BLaER1 (cell line): ENCODE measurements around the gene RUNDC3A.
"Not testable (repeated sequence)": the region's sequence is repeated elsewhere in the genome, so short reads cannot be mapped to it uniquely, and the experiment has no call there.

Source experiments
- H3K27ac ChIP-seq: shearing (Covaris generic); formaldehyde crosslinking; 2 replicates; pipeline ENCODE4 v1.8.1; 2022
- H3K27me3 ChIP-seq: shearing (Covaris generic); formaldehyde crosslinking; 2 replicates; pipeline ENCODE4 v1.8.1; 2022
- H3K36me3 ChIP-seq: shearing (Covaris generic); formaldehyde crosslinking; 2 replicates; pipeline ENCODE4 v1.8.1; 2022
- H3K4me1 ChIP-seq: shearing (Covaris generic); formaldehyde crosslinking; 2 replicates; pipeline ENCODE4 v1.8.1; 2022
- H3K4me2 ChIP-seq: shearing (Covaris generic); formaldehyde crosslinking; 2 replicates; pipeline ENCODE4 v1.8.1; 2022
- H3K4me3 ChIP-seq: shearing (Covaris generic); formaldehyde crosslinking; 2 replicates; pipeline ENCODE4 v1.8.1; 2022
- H3K9ac ChIP-seq: shearing (Covaris generic); formaldehyde crosslinking; 2 replicates; pipeline ENCODE4 v1.8.1; 2022
- H3K9me3 ChIP-seq: shearing (Covaris generic); formaldehyde crosslinking; 2 replicates; pipeline ENCODE4 v1.8.1; 2022
- H4K20me1 ChIP-seq: shearing (Covaris generic); formaldehyde crosslinking; 2 replicates; pipeline ENCODE4 v1.8.1; 2022
- Cebpa-rat ChIP-seq: shearing (Covaris generic); IDR thresholded peaks from 2 replicates; pipeline ENCODE4 v1.8.1; 2022

The RUNDC3A gene

GRCh38 chr17:44343510-44344209 is 35.3 kb downstream of the RUNDC3A start:
- H3K4me3 ChIP-seq: no peak overlapping the region
- no peaks in the 10 kb centered on the region for H3K27me3 ChIP-seq
- peak overlapping the region; percentile 92 for H3K4me2 ChIP-seq
- no peak overlapping the region for H3K9ac ChIP-seq
- H3K27ac ChIP-seq: no peak overlapping the region
- H3K4me1 ChIP-seq: peaks cover 45% of the 10 kb centered on the region
- peaks cover 15% of the 10 kb centered on the region for H4K20me1 ChIP-seq
- H3K36me3 ChIP-seq: no peaks in the 10 kb centered on the region
- H3K9me3 ChIP-seq: no peaks in the 10 kb centered on the region
- TF ChIP-seq Cebpa-rat: no peak

- H3K4me1 ChIP-seq: peaks cover 51% of the 10 kb centered on the region
Measured at GRCh38 chr17:44344939-44345453, 36.6 kb downstream of the RUNDC3A start, which contains the start of gene GRN. TSS of gene GRN (plus strand) at chr17:44345302. CDS start at chr17:44349165, 3,863 bp downstream.

GRCh38 chr17:44345454-44346026 is 37.1 kb downstream of the RUNDC3A start:
- no peak for TF ChIP-seq Cebpa-rat
- H4K20me1 ChIP-seq: peaks cover 30% of the 10 kb centered on the region
- H3K9ac ChIP-seq: peak overlapping the region; percentile 83
- no peaks in the 10 kb centered on the region for H3K27me3 ChIP-seq
- H3K4me2 ChIP-seq: peak overlapping the region; percentile 92
- peaks cover 15% of the 10 kb centered on the region for H3K36me3 ChIP-seq
- H3K27ac ChIP-seq: peak overlapping the region; percentile 68
- H3K4me3 ChIP-seq: peak overlapping the region; percentile 88
- H3K4me1 ChIP-seq: peaks cover 51% of the 10 kb centered on the region
- H3K9me3 ChIP-seq: no peaks in the 10 kb centered on the region

More at GRCh38 chr17:44344939-44345453, 36.6 kb downstream of the RUNDC3A start, which contains the start of gene GRN:
- H4K20me1 ChIP-seq: peaks cover 27% of the 10 kb centered on the region
- H3K9me3 ChIP-seq: no peaks in the 10 kb centered on the region
- H3K36me3 ChIP-seq: peaks cover 10% of the 10 kb centered on the region
- peak within 1 kb of the TSS; percentile 68 for H3K27ac ChIP-seq
- H3K4me3 ChIP-seq: peak within 1 kb of the TSS; percentile 88
- H3K9ac ChIP-seq: peak within 1 kb of the TSS; percentile 83
- peak within 1 kb of the TSS; percentile 92 for H3K4me2 ChIP-seq
- H3K27me3 ChIP-seq: no peaks in the 10 kb centered on the region
- TF ChIP-seq Cebpa-rat: no peak

GRCh38 chr17:44346064-44346844 is 37.9 kb downstream of the RUNDC3A start:
- no peak for TF ChIP-seq Cebpa-rat
- H3K4me1 ChIP-seq: peaks cover 51% of the 10 kb centered on the region
- peak overlapping the region; percentile 88 for H3K4me3 ChIP-seq
- H3K9ac ChIP-seq: peak overlapping the region; percentile 83
- no peaks in the 10 kb centered on the region for H3K9me3 ChIP-seq
- H3K4me2 ChIP-seq: peak overlapping the region; percentile 92
- peaks cover 37% of the 10 kb centered on the region for H4K20me1 ChIP-seq
- no peaks in the 10 kb centered on the region for H3K27me3 ChIP-seq
- peaks cover 22% of the 10 kb centered on the region for H3K36me3 ChIP-seq
- H3K27ac ChIP-seq: peak overlapping the region; percentile 68

GRCh38 chr17:44347206-44348055 is 39.0 kb downstream of the RUNDC3A start:
- peaks cover 34% of the 10 kb centered on the region for H3K36me3 ChIP-seq
- H3K27me3 ChIP-seq, H3K9me3 ChIP-seq, H3K9ac ChIP-seq, H3K4me3 ChIP-seq: not testable (repeated sequence)
- H3K4me1 ChIP-seq: peaks cover 51% of the 10 kb centered on the region
- peak overlapping the region; percentile 92 for H3K4me2 ChIP-seq
- H4K20me1 ChIP-seq: peaks cover 49% of the 10 kb centered on the region
- peak overlapping the region; percentile 62 for H3K27ac ChIP-seq

GRCh38 chr17:44348234-44348987 is 40.0 kb downstream of the RUNDC3A start:
- Histone ChIP-seq H3K4me1 (peaks cover 52% of the 10 kb centered on the region), H3K9ac (peak overlapping the region; percentile 12; the same call in 1 of the 2 replicates), H3K9me3 (no peaks in the 10 kb centered on the region), H3K4me2 (peak overlapping the region; percentile 92), H3K4me3 (no peak overlapping the region), H4K20me1 (peaks cover 59% of the 10 kb centered on the region), H3K27ac (peak overlapping the region; percentile 62), H3K36me3 (peaks cover 42% of the 10 kb centered on the region), H3K27me3 (peaks cover 14% of the 10 kb centered on the region)
- TF ChIP-seq Cebpa-rat: no peak

- Histone ChIP-seq H3K27me3 (peaks cover 20% of the 10 kb centered on the region), H3K9me3 (no peaks in the 10 kb centered on the region), H3K36me3 (peaks cover 42% of the 10 kb centered on the region), H3K9ac (no peak overlapping the region), H3K4me3 (no peak overlapping the region), H3K27ac (peak overlapping the region; percentile 62), H3K4me1 (peaks cover 56% of the 10 kb centered on the region), H4K20me1 (peaks cover 64% of the 10 kb centered on the region), H3K4me2 (peak overlapping the region; percentile 92)
- no peak for TF ChIP-seq Cebpa-rat
Measured at GRCh38 chr17:44348988-44349364, 40.6 kb downstream of the RUNDC3A start.

- peak overlapping the region; percentile 92; the same call in 1 of the 2 replicates for H3K4me2 ChIP-seq
- H3K27me3 ChIP-seq: peaks cover 26% of the 10 kb centered on the region
- H3K27ac ChIP-seq: 0 out of 2 replicates have a peak overlapping the region, but pooled peaks have one; percentile 9
Measured at GRCh38 chr17:44349553-44350070, 41.2 kb downstream of the RUNDC3A start.

More at GRCh38 chr17:44349553-44350070, 41.2 kb downstream of the RUNDC3A start:
- Histone ChIP-seq H3K4me3 (no peak overlapping the region), H3K9ac (no peak overlapping the region), H4K20me1 (peaks cover 67% of the 10 kb centered on the region), H3K36me3 (peaks cover 42% of the 10 kb centered on the region), H3K9me3 (no peaks in the 10 kb centered on the region), H3K4me1 (peaks cover 55% of the 10 kb centered on the region)
- TF ChIP-seq Cebpa-rat: no peak
